22Rv1 (cell line): ENCODE measurements around the gene PLEKHG1.

Experiments
- CTCF ChIP-seq: fragments of 450-650 bp; IDR thresholded peaks from 2 replicates; pipeline ENCODE4 v1.5.1; 2017; ENCODE audit warnings: mild to moderate bottlenecking
- ZFX ChIP-seq: fragments of 450-650 bp; IDR thresholded peaks from 2 replicates; pipeline ENCODE4 v1.6.1; 2017; ENCODE audit warnings: antibody characterized with exemption, borderline replicate concordance

- no peak for TF ChIP-seq CTCF
- no peak for TF ChIP-seq ZFX
Observed at GRCh38 chr6:150579611-150580010, 20.1 kb upstream of the PLEKHG1 start.
